ENCODE data around the gene SLC2A9. TPM values are rescaled to one million over a fixed set of nuclear protein-coding genes. Genes with fewer than 3 reads are reported as not detected.

The SLC2A9 gene
- total and polyA plus RNA-seq, 2 donors (not counting 3 experiments of a cell fraction or from before 2014, with no cell fraction given): 1.6 to 1.8 TPM

- ChIA-PET CTCF (interaction anchor here (0.7 to 1.2 kb wide), 16 partner anchors 9 to 487 kb away, joined by 3 to 13 read pairs (median 4); no protein-coding TSS in a partner anchor), POLR2A (no interaction called here)
- Histone ChIP-seq H3K36me3 (ENCODE audit: control insufficient read depth in 2 of 2, extremely low read depth in 1 of 2, insufficient read depth in 2 of 2, low read length in 2 of 2) (no peaks in the 10 kb centered on the region), H3K4me3 (replicated peaks in 1 of 3; ENCODE audit: insufficient read depth in 1 of 3, low read depth in 1 of 3, low read length in 3 of 3) (peak overlapping the region in 2 of 3 experiments; percentile 25 to 27), H3K4me1 (ENCODE audit: control insufficient read depth, extremely low read depth, insufficient read depth, low read length) (peaks cover 6% of the 10 kb centered on the region), H3K27ac (ENCODE audit: insufficient read depth, low read depth, low read length) (peak overlapping the region; percentile 50), H3K79me2 (ENCODE audit: control insufficient read depth, insufficient read depth, low read length) (no peaks in the 10 kb centered on the region), H4K20me1 (replicated peaks; ENCODE audit: control insufficient read depth, extremely low read depth, insufficient read depth, low read length) (no peaks in the 10 kb centered on the region), H3K27me3 (ENCODE audit: control insufficient read depth in 2 of 2, insufficient read depth in 2 of 2, low read length in 2 of 2) (no peaks in the 10 kb centered on the region), H3K9me3 (replicated peaks; ENCODE audit: control insufficient read depth, insufficient read depth, low read length) (no peaks in the 10 kb centered on the region), H2AFZ (ENCODE audit: low read depth, low read length) (peak overlapping the region; percentile 90), H3K9me1 (replicated peaks; ENCODE audit: control insufficient read depth, extremely low read depth, insufficient read depth, low read length) (no peaks in the 10 kb centered on the region), H3K4me2 (ENCODE audit: insufficient read depth, low read length) (peak overlapping the region; percentile 35), H3K9ac (replicated peaks; ENCODE audit: extremely low read depth, insufficient read depth, low read length) (peak overlapping the region; percentile 53)
- DNase-seq (ENCODE audit: low read depth, low spot score) (peak; percentile 95), FAIRE-seq (peak; percentile 96)
- dilution Hi-C loops (cut with MboI; ENCODE audit: extremely low pct_ligation_motif_present, low sequenced_read_pairs) (no loop called here), intact Hi-C loops (cut with micrococcal nuclease) (loop anchor here (1.0 to 5.0 kb wide), 8 partner anchors 44 to 513 kb away; partner anchors contain the start of gene WDR1)
- no TSS peak for BruUV-seq (replicated peaks)
- TF ChIP-seq EZH2 (IDR thresholded peaks at IDR 0.05; ENCODE audit: borderline replicate concordance, low read depth, low read length, severe bottlenecking) (peak; percentile 34), POLR2A (IDR thresholded peaks at IDR 0.05; ENCODE audit: low read depth, low read length) (peak; percentile 75), POLR2AphosphoS5 (IDR thresholded peaks at IDR 0.05; ENCODE audit: insufficient read depth, low read depth, low read length) (peak; percentile 68), MYC (IDR thresholded peaks at IDR 0.05; ENCODE audit: low read depth, low read length) (no peak), CTCF (IDR thresholded peaks at IDR 0.05; ENCODE audit: extremely low read depth in 1 of 2, insufficient read depth in 1 of 2, low read depth in 1 of 2, low read length in 2 of 2) (peak; percentile 100), MAX (IDR thresholded peaks at IDR 0.05; ENCODE audit: insufficient read depth, insufficient read length) (peak; percentile 64), JUN (IDR thresholded peaks at IDR 0.05; ENCODE audit: borderline replicate concordance, insufficient read depth, insufficient read length, low read depth) (no peak)
Measured at GRCh38 chr4:10018818-10019461, 2.4 kb downstream of the SLC2A9 start.
